K562 (cell line): ENCODE data around the gene CTCFL. TPM values are rescaled to one million over a fixed set of nuclear protein-coding genes. Genes with fewer than 3 reads are reported as not detected.

Experiments
- ATAC-seq: fragments of 200-7000 bp; cut with Tn5 transposase; 3 replicates; pipeline ENCODE4 v1.9.1; 2020; ENCODE audit warnings: moderate library complexity
- BruUV-seq: library from RNA; stranded (reverse); fragments of 400-500 nt; replicated peaks from 2 replicates; lab custom pipeline; 2021; lab: Mats Ljungman, UMichigan
- CTCF ChIA-PET: fragments of 300-600 bp; formaldehyde crosslinking; extraction: SDS; loops from one replicate; lab custom pipeline; 2021; ENCODE audit warnings: low intra/inter-chr PET ratio; lab: Yijun Ruan, JAX
- POLR2A ChIA-PET: fragments of 300-600, 350-650 bp; sonication (Branson Sonifier 250); formaldehyde crosslinking; extraction: SDS; loops from one replicate; lab custom pipeline; 2021; ENCODE audit warnings: antibody characterized with exemption, inconsistent platforms; lab: Yijun Ruan, JAX
- DNase-seq, 4 experiments: peaks; one replicate each; pipeline versions ENCODE4 v3.0.0 to v3.0.0-alpha.2; 2011 to 2018; ENCODE audit warnings: low spot score in 3 of 4, mixed read lengths in 3 of 4; ENCODE audit errors: extremely low read depth in 1 of 4
- FAIRE-seq: peaks from 2 replicates; lab custom pipeline; 2011; peaks lifted over from hg19 to GRCh38; lab: Jason Lieb, UNC
- H2AFZ ChIP-seq: 2 replicates; pipeline ENCODE4 v1.6.0; 2011; ENCODE audit warnings: low read depth, low read length, control low read depth, inconsistent platforms
- H3K27ac ChIP-seq: fragments of 200-600 bp; 3 replicates; pipeline ENCODE4 v1.8.0; 2011; ENCODE audit warnings: low read depth, mild to moderate bottlenecking, control low read depth, inconsistent platforms, low read length, moderate library complexity, mixed read lengths; ENCODE audit errors: extremely low read depth
- H3K27me3 ChIP-seq, 2 experiments: fragments of 300-600 bp in 1 of 2; 2 replicates in 1 of 2; 3 replicates in 1 of 2; pipeline versions ENCODE4 v1.6.0 to v1.8.0; 2011; ENCODE audit warnings: inconsistent platforms in 2 of 2, low read length in 2 of 2, mild to moderate bottlenecking in 1 of 2, mixed read lengths in 1 of 2, moderate library complexity in 1 of 2; ENCODE audit not compliant: control insufficient read depth in 2 of 2, insufficient read depth in 2 of 2
- H3K36me3 ChIP-seq: fragments of 300-600 bp; 3 replicates; pipeline ENCODE4 v1.8.0; 2011; ENCODE audit warnings: mild to moderate bottlenecking, low read length, inconsistent platforms; ENCODE audit not compliant: control insufficient read depth, insufficient read depth
- H3K4me1 ChIP-seq, 2 experiments: fragments of 200-600 bp in 1 of 2; replicated peaks in 1 of 2; 2 replicates in 1 of 2; 3 replicates in 1 of 2; pipeline versions ENCODE4 v1.5.1 to v1.8.0; 2011; ENCODE audit warnings: inconsistent platforms in 2 of 2, low read length in 2 of 2, mild to moderate bottlenecking in 1 of 2, mixed read lengths in 1 of 2, moderate library complexity in 1 of 2; ENCODE audit not compliant: control insufficient read depth in 2 of 2, insufficient read depth in 2 of 2
- H3K4me2 ChIP-seq: 2 replicates; pipeline ENCODE4 v1.6.1; 2011; ENCODE audit warnings: low read length, control low read depth, inconsistent platforms, mixed read lengths; ENCODE audit not compliant: insufficient read depth
- H3K4me3 ChIP-seq: fragments of 200-600 bp; sonication (generic), shearing (Covaris generic); 2 replicates; pipeline ENCODE4 v1.5.1; 2016; ENCODE audit warnings: control low read depth, inconsistent platforms
- H3K79me2 ChIP-seq: fragments of 200-600 bp; 3 replicates; pipeline ENCODE4 v1.8.0; 2011; ENCODE audit warnings: low read length, inconsistent platforms; ENCODE audit not compliant: control insufficient read depth, insufficient read depth
- H3K9ac ChIP-seq, 2 experiments: 2 replicates each; pipeline versions ENCODE4 v1.6.0 to v1.6.1; 2011; ENCODE audit warnings: low read depth in 2 of 2, low read length in 2 of 2, control low read depth in 1 of 2, inconsistent platforms in 1 of 2, mild to moderate bottlenecking in 1 of 2, mixed read lengths in 1 of 2; ENCODE audit not compliant: insufficient read depth in 1 of 2
- H3K9me1 ChIP-seq: one replicate; pipeline ENCODE4 v1.6.0; 2011; ENCODE audit warnings: inconsistent platforms, mild to moderate bottlenecking, low read length, moderate library complexity; ENCODE audit not compliant: control insufficient read depth, insufficient read depth
- H3K9me3 ChIP-seq: replicated peaks from 2 replicates; pipeline ENCODE4 v1.5.1; 2011; ENCODE audit warnings: low read depth, low read length, inconsistent platforms; ENCODE audit not compliant: control insufficient read depth, insufficient read depth
- H4K20me1 ChIP-seq: replicated peaks from 2 replicates; pipeline ENCODE4 v1.6.1; 2011; ENCODE audit warnings: low read length, inconsistent platforms, mixed read lengths; ENCODE audit not compliant: control insufficient read depth, insufficient read depth
- ETV1 ChIP-seq: fragments of 450-650 bp; conservative IDR thresholded peaks from 2 replicates; pipeline ENCODE4 v1.6.1; 2016; ENCODE audit warnings: missing genetic modification characterization, control low read depth, low read depth, missing compliant biosample characterization
- HDAC2 ChIP-seq: fragments of 450-650 bp; IDR thresholded peaks from 2 replicates; pipeline ENCODE4 v1.6.1; 2016; ENCODE audit warnings: mild to moderate bottlenecking
- MYBL2 ChIP-seq, 2 experiments: fragments of 450-650 bp in 1 of 2; sonication (generic) in 1 of 2; formaldehyde crosslinking in 1 of 2; IDR thresholded peaks; 2 replicates each; pipeline versions ENCODE4 v1.6.1 to v1.8.1; 2017 to 2022; ENCODE audit warnings: borderline replicate concordance in 1 of 2, inconsistent platforms in 1 of 2, low read depth in 1 of 2, mild to moderate bottlenecking in 1 of 2, missing genetic modification reagents in 1 of 2, moderate library complexity in 1 of 2
- NUFIP1 ChIP-seq: fragments of 450-650 bp; IDR thresholded peaks from 2 replicates; pipeline ENCODE4 v1.6.1; 2018; ENCODE audit not compliant: partially characterized antibody
- POU5F1 ChIP-seq: fragments of 150-350 bp; IDR thresholded peaks from 2 replicates; pipeline ENCODE4 v1.6.1; 2014; ENCODE audit warnings: borderline replicate concordance, low read length, low read depth, mild to moderate bottlenecking; ENCODE audit not compliant: partially characterized antibody
- TCF7L2 ChIP-seq: fragments of 150-350 bp; IDR thresholded peaks from 2 replicates; pipeline ENCODE4 v1.6.1; 2016; ENCODE audit warnings: low read depth, mild to moderate bottlenecking, low read length, moderate library complexity
- ZBTB17 ChIP-seq: fragments of 450-650 bp; formaldehyde crosslinking; IDR thresholded peaks from 2 replicates; pipeline ENCODE4 v1.4.0; 2020; ENCODE audit warnings: mild to moderate bottlenecking
- ZNF239 ChIP-seq: fragments of 250-450 bp; sonication (Bioruptor Pico); IDR thresholded peaks from 2 replicates; pipeline ENCODE4 v1.4.0; 2020; ENCODE audit warnings: mild to moderate bottlenecking
- WGBS: fragments of 100-300 bp; shearing (Covaris generic); methylation state at CpG from one replicate; pipeline ENCODE4 v1.1.6; 2016; ENCODE audit warnings: low coverage, mixed read lengths; ENCODE audit not compliant: insufficient coverage; ENCODE audit errors: missing lambda C conversion rate; 5-methylcytosine and 5-hydroxymethylcytosine counted together
- in situ Hi-C: fragments of 300-500 bp; cut with MboI; formaldehyde crosslinking; loops from 4 replicates; pipeline ENCODE4 v1.15.0; 2018; ENCODE audit warnings: inconsistent platforms, mixed read lengths
- intact Hi-C: fragments of 100-400 bp; cut with micrococcal nuclease; formaldehyde crosslinking; loops from 2 replicates; pipeline ENCODE4 v1.14.2; 2022
- polyA plus RNA-seq, 8 experiments: library from polyadenylated mRNA; depleted of rRNA in 4 of 8; stranded (reverse) in 5 of 8; unstranded in 3 of 8; fragments of >200 nt; fragmentation: Nextera tagmentation in 2 of 8; fragmentation: Illumina TruSeq in 1 of 8; extraction: Ambion mirVana in 2 of 8; extraction: Trizol in 1 of 8; gene quantifications; 2 replicates each; pipeline versions ENCODE4 v1.2.1 to v1.2.3, GENCODE V29; 2011 to 2014; ENCODE audit warnings: inconsistent platforms in 1 of 8, missing spikeins in 1 of 8
- total RNA-seq, 7 experiments: library from RNA; depleted of rRNA in 6 of 7; stranded (reverse); fragments of >200 nt in 6 of 7; fragmentation: Illumina TruSeq in 2 of 7; extraction: Trizol in 2 of 7; gene quantifications; 2 replicates each; pipeline versions ENCODE4 v1.2.1 to v1.2.3, GENCODE V29; 2011 to 2021; ENCODE audit warnings: low replicate concordance in 1 of 7
- TF ChIP-seq, protein P1 (sequence below): fragments of 250-450 bp; sonication (Bioruptor Pico); IDR thresholded peaks from 2 replicates; pipeline ENCODE4 v1.8.0; 2022; ENCODE audit warnings: moderate library complexity, mild to moderate bottlenecking, inconsistent platforms
- TF ChIP-seq, protein P2 (sequence below), 2 experiments: fragments of 150-350 bp in 1 of 2; IDR thresholded peaks; 2 replicates each; pipeline ENCODE4 v1.6.1; 2012 to 2016; ENCODE audit warnings: low read depth in 2 of 2, low read length in 2 of 2, mild to moderate bottlenecking in 1 of 2, moderate library complexity in 1 of 2
- TF ChIP-seq, protein P3 (sequence below): fragments of 450-650 bp; formaldehyde crosslinking; IDR thresholded peaks from 2 replicates; pipeline ENCODE4 v1.4.0; 2020; ENCODE audit warnings: mild to moderate bottlenecking, mixed read lengths
- TF ChIP-seq, protein P4 (sequence below): fragments of 450-650 bp; IDR thresholded peaks from 2 replicates; pipeline ENCODE4 v1.6.1; 2016; ENCODE audit warnings: antibody characterized with exemption

CTCFL gene
- total and polyA plus RNA-seq, 9 of the 15 experiments (the other 6 are each of a cell fraction or from before 2014, with no cell fraction given), result 42.4 to 188 (median 111) TPM

DNA sequence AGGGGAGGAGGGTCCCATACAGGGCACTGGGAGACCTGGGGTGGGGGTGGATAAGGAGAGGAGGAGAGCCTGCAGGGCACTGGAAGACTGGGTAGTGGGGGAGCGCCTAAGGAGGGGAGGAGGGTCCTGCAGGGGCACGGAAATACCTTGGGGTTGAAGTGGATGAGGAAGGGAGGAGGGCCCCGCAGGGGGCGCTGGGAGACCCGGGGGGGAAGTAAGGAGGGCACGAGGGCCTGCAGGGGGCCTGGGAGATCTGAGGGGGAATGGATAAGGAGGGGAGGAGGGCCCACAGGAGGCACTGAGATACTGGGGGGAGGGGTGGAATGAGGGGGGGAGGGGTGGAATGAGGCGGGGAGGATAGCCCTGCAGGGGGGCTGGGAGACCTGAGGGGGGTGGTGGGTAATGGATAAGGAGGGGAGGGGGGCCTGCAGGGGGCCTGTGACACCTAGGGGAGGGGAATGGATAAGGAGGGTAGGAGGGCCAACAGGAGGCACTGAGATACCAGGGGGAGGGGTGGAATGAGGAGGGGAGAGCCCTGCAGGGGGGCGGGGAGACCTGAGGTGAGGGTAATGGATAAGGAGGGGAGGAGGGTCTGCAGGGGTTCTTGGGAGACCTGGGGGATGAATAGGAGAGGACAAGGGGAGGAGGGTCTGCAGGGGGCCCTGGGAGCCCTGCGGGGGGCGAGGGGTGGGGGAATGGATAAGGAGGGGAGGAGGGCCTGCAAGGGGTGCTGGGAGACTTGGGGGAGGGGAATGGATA is 567 bp upstream of the CTCFL start:
- Histone ChIP-seq H3K36me3 (peaks cover 35% of the 10 kb centered on the region), H2AFZ (peak overlapping the region; percentile 68), H3K9me3 (no peaks in the 10 kb centered on the region), H3K4me3 (peak overlapping the region; percentile 37), H3K27me3 (no peaks in the 10 kb centered on the region), H3K4me2 (peak overlapping the region; percentile 59), H3K9me1 (no peaks in the 10 kb centered on the region), H3K27ac (peak overlapping the region; percentile 93), H3K4me1 (peaks cover 27 to 32% of the 10 kb centered on the region in 2 experiments; a peak in 4 of 5 replicates), H4K20me1 (0 out of 2 replicates have a peak, but pooled peaks cover 9% of the 10 kb centered on the region), H3K79me2 (peaks cover 45% of the 10 kb centered on the region), H3K9ac (peak overlapping the region; percentile 42 to 69; a peak in 2 of 4 replicates)
- DNase-seq, result peak; percentile 67 to 90 (median 78)
- BruUV-seq, result no TSS peak
- ATAC-seq, result peak; percentile 45
- no CpG with 5 or more reads among the region's 10 CpGs for WGBS
- CTCF ChIA-PET, result interaction anchor here (0.5 to 4.9 kb wide), 10 partner anchors 11 to 684 kb away, joined by 3 to 103 read pairs (median 4); no protein-coding TSS in a partner anchor
- no peak for FAIRE-seq
- in situ Hi-C loops (loop anchor here (10.0 kb wide), 1 partner anchor 679 kb away; no protein-coding TSS in a partner anchor), intact Hi-C loops (loop anchor here (1.0 kb wide), 2 partner anchors 69 to 685 kb away; no protein-coding TSS in a partner anchor)
- POLR2A ChIA-PET, result no interaction called here
- TF ChIP-seq, protein P1, sequence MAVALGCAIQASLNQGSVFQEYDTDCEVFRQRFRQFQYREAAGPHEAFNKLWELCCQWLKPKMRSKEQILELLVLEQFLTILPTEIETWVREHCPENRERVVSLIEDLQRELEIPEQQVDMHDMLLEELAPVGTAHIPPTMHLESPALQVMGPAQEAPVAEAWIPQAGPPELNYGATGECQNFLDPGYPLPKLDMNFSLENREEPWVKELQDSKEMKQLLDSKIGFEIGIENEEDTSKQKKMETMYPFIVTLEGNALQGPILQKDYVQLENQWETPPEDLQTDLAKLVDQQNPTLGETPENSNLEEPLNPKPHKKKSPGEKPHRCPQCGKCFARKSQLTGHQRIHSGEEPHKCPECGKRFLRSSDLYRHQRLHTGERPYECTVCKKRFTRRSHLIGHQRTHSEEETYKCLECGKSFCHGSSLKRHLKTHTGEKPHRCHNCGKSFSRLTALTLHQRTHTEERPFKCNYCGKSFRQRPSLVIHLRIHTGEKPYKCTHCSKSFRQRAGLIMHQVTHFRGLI (CRISPR knock-in tag), result no peak
- TF ChIP-seq, protein P2, sequence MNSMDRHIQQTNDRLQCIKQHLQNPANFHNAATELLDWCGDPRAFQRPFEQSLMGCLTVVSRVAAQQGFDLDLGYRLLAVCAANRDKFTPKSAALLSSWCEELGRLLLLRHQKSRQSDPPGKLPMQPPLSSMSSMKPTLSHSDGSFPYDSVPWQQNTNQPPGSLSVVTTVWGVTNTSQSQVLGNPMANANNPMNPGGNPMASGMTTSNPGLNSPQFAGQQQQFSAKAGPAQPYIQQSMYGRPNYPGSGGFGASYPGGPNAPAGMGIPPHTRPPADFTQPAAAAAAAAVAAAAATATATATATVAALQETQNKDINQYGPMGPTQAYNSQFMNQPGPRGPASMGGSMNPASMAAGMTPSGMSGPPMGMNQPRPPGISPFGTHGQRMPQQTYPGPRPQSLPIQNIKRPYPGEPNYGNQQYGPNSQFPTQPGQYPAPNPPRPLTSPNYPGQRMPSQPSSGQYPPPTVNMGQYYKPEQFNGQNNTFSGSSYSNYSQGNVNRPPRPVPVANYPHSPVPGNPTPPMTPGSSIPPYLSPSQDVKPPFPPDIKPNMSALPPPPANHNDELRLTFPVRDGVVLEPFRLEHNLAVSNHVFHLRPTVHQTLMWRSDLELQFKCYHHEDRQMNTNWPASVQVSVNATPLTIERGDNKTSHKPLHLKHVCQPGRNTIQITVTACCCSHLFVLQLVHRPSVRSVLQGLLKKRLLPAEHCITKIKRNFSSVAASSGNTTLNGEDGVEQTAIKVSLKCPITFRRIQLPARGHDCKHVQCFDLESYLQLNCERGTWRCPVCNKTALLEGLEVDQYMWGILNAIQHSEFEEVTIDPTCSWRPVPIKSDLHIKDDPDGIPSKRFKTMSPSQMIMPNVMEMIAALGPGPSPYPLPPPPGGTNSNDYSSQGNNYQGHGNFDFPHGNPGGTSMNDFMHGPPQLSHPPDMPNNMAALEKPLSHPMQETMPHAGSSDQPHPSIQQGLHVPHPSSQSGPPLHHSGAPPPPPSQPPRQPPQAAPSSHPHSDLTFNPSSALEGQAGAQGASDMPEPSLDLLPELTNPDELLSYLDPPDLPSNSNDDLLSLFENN (IDR thresholded peaks at IDR 0.05; ENCODE audit: low read depth in 2 of 2, low read length in 2 of 2), result no peak
- no peak for TF ChIP-seq NUFIP1
- TF ChIP-seq, protein P3, sequence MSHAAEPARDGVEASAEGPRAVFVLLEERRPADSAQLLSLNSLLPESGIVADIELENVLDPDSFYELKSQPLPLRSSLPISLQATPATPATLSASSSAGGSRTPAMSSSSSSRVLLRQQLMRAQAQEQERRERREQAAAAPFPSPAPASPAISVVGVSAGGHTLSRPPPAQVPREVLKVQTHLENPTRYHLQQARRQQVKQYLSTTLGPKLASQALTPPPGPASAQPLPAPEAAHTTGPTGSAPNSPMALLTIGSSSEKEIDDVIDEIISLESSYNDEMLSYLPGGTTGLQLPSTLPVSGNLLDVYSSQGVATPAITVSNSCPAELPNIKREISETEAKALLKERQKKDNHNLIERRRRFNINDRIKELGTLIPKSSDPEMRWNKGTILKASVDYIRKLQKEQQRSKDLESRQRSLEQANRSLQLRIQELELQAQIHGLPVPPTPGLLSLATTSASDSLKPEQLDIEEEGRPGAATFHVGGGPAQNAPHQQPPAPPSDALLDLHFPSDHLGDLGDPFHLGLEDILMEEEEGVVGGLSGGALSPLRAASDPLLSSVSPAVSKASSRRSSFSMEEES (CRISPR knock-in tag), result no peak
- TF ChIP-seq, protein P4, sequence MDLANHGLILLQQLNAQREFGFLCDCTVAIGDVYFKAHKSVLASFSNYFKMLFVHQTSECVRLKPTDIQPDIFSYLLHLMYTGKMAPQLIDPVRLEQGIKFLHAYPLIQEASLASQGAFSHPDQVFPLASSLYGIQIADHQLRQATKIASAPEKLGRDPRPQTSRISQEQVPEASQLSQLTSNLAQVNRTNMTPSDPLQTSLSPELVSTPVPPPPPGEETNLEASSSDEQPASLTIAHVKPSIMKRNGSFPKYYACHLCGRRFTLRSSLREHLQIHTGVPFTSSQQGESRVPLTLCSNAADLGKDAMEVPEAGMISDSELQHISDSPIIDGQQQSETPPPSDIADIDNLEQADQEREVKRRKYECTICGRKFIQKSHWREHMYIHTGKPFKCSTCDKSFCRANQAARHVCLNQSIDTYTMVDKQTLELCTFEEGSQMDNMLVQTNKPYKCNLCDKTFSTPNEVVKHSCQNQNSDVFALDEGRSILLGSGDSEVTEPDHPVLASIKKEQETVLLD, result no peak
- no peak for TF ChIP-seq HDAC2
- no peak for TF ChIP-seq ETV1 (tag)
- no peak for TF ChIP-seq ZNF239 (CRISPR knock-in tag)
- TF ChIP-seq ZBTB17 (CRISPR knock-in tag), result no peak
- TF ChIP-seq POU5F1, result no peak
- TF ChIP-seq MYBL2 (IDR thresholded peaks at IDR 0.05; ENCODE audit: low read depth), result no peak
- no peak for TF ChIP-seq MYBL2 (CRISPR knock-in tag; IDR thresholded peaks at IDR 0.05; ENCODE audit: borderline replicate concordance)
- TF ChIP-seq TCF7L2, result no peak
